ENCODE data around the gene TMEM258.

GRCh38 chr11:61829806-61830205 lies 37.4 kb upstream of the TMEM258 start:
- TF ChIP-seq EP300 (IDR thresholded peaks at IDR 0.05) (no peak), SMC3 (IDR thresholded peaks at IDR 0.05) (no peak), REST (IDR thresholded peaks at IDR 0.05) (no peak), BCL3 (IDR thresholded peaks at IDR 0.05) (no peak), CBX2 (IDR thresholded peaks at IDR 0.05; ENCODE audit: borderline replicate concordance, low read depth) (no peak), ESRRA (IDR thresholded peaks at IDR 0.05; ENCODE audit: borderline replicate concordance, low read length) (no peak), CTCF (IDR thresholded peaks at IDR 0.05) (no peak), RAD21 (conservative IDR thresholded peaks at IDR 0.05 in 1 of 2, IDR thresholded peaks at IDR 0.05 in 1 of 2) (no peak)

All from A549 (cell line).